H1 (cell line): ENCODE data around the gene TXNDC16. TPM values are rescaled to one million over a fixed set of nuclear protein-coding genes. Genes with fewer than 3 reads are reported as not detected.

Experiments used
- CTCF ChIA-PET: fragments of 300-600 bp; sonication (Branson Sonifier 250); formaldehyde crosslinking; loops from one replicate; lab custom pipeline; 2021; ENCODE audit not compliant: partially characterized antibody; lab: Charles Lee
- POLR2A ChIA-PET: fragments of 300-600 bp; sonication (Branson Sonifier 250); formaldehyde crosslinking; loops from one replicate; lab custom pipeline; 2021; ENCODE audit warnings: inconsistent platforms; ENCODE audit not compliant: partially characterized antibody; lab: Charles Lee
- DNase-seq, 2 experiments: peaks; one replicate each; pipeline versions ENCODE4 v3.0.0 to v3.0.0-alpha.2; 2010 to 2022; ENCODE audit warnings: low spot score in 2 of 2, low read depth in 1 of 2, mixed read lengths in 1 of 2
- FAIRE-seq: peaks from 2 replicates; lab custom pipeline; 2011; peaks lifted over from hg19 to GRCh38; lab: Jason Lieb, UNC
- H2AFZ ChIP-seq: 2 replicates; pipeline ENCODE4 v1.8.1; 2012; ENCODE audit warnings: low read length, inconsistent platforms
- H2AK5ac ChIP-seq: 2 replicates; pipeline ENCODE4 v1.6.1; 2013; ENCODE audit warnings: low read depth, low read length
- H2BK120ac ChIP-seq: replicated peaks from 2 replicates; pipeline ENCODE3; 2013; ENCODE audit warnings: low read depth, low read length, inconsistent platforms
- H2BK12ac ChIP-seq: 2 replicates; pipeline ENCODE4 v1.6.1; 2013; ENCODE audit warnings: low read depth, low read length
- H2BK15ac ChIP-seq: 2 replicates; pipeline ENCODE4 v1.6.1; 2013; ENCODE audit warnings: low read length
- H2BK20ac ChIP-seq: 2 replicates; pipeline ENCODE4 v1.6.1; 2013; ENCODE audit warnings: low read length
- H2BK5ac ChIP-seq: 2 replicates; pipeline ENCODE4 v1.6.1; 2013; ENCODE audit warnings: low read depth, low read length
- H3K14ac ChIP-seq: 2 replicates; pipeline ENCODE4 v1.6.1; 2013; ENCODE audit warnings: inconsistent platforms; ENCODE audit not compliant: insufficient read length
- H3K18ac ChIP-seq: 2 replicates; pipeline ENCODE4 v1.6.1; 2013; ENCODE audit warnings: low read length; ENCODE audit errors: extremely low read depth
- H3K23ac ChIP-seq: 2 replicates; pipeline ENCODE4 v1.6.1; 2013; ENCODE audit warnings: inconsistent platforms; ENCODE audit not compliant: insufficient read length
- H3K23me2 ChIP-seq: 2 replicates; pipeline ENCODE4 v1.6.1; 2013; ENCODE audit warnings: low read depth, low read length
- H3K27ac ChIP-seq: 2 replicates; pipeline ENCODE4 v1.6.1; 2011; ENCODE audit warnings: low read depth, low read length, inconsistent platforms
- H3K27me3 ChIP-seq, 4 experiments: replicated peaks in 1 of 4; 1 replicate in 1 of 4; 2 replicates in 3 of 4; pipeline versions ENCODE4 v1.6.1 to v1.8.1; 2011 to 2013; ENCODE audit warnings: low read length in 3 of 4, mild to moderate bottlenecking in 3 of 4, inconsistent platforms in 2 of 4, mixed read lengths in 2 of 4, moderate library complexity in 1 of 4; ENCODE audit not compliant: control insufficient read depth in 3 of 4, insufficient read depth in 3 of 4; ENCODE audit errors: extremely low read depth in 1 of 4
- H3K36me3 ChIP-seq, 4 experiments: 2 replicates each; pipeline versions ENCODE4 v1.6.1 to v1.8.1; 2011 to 2013; ENCODE audit warnings: mild to moderate bottlenecking in 4 of 4, low read length in 3 of 4, moderate library complexity in 2 of 4, control low read depth in 1 of 4, inconsistent platforms in 1 of 4; ENCODE audit not compliant: insufficient read depth in 4 of 4, control insufficient read depth in 2 of 4
- H3K4ac ChIP-seq: replicated peaks from 2 replicates; pipeline ENCODE3; 2013; ENCODE audit warnings: low read length, low read depth, mixed read lengths, inconsistent platforms; ENCODE audit not compliant: insufficient read length
- H3K4me1 ChIP-seq, 4 experiments: replicated peaks in 1 of 4; 1 replicate in 1 of 4; 2 replicates in 3 of 4; pipeline versions ENCODE4 v1.6.1 to v1.8.1; 2011 to 2013; ENCODE audit warnings: low read length in 3 of 4, inconsistent platforms in 2 of 4, mixed read lengths in 1 of 4; ENCODE audit not compliant: insufficient read depth in 4 of 4, control insufficient read depth in 3 of 4
- H3K4me2 ChIP-seq, 2 experiments: 2 replicates each; pipeline versions ENCODE4 v1.6.1 to v1.8.1; 2011 to 2013; ENCODE audit warnings: low read depth in 2 of 2, low read length in 2 of 2, control low read depth in 1 of 2, inconsistent platforms in 1 of 2, mild to moderate bottlenecking in 1 of 2; ENCODE audit not compliant: insufficient read depth in 1 of 2
- H3K4me3 ChIP-seq, 4 experiments: fragments of 200-600, 300-600 bp in 1 of 4; sonication (generic), shearing (Covaris generic), sonication (Bioruptor Twin) in 1 of 4; 2 replicates each; pipeline versions ENCODE4 v1.5.1 to v1.8.1; 2011 to 2016; ENCODE audit warnings: low read length in 4 of 4, low read depth in 3 of 4, control low read depth in 2 of 4, inconsistent platforms in 2 of 4, mild to moderate bottlenecking in 2 of 4, mixed read lengths in 1 of 4, moderate library complexity in 1 of 4; ENCODE audit not compliant: insufficient read depth in 2 of 4; ENCODE audit errors: extremely low read depth in 1 of 4
- H3K56ac ChIP-seq: replicated peaks from 2 replicates; pipeline ENCODE3; 2013; ENCODE audit warnings: low read depth, mild to moderate bottlenecking, mixed read lengths, low read length, inconsistent platforms; ENCODE audit not compliant: insufficient read length
- H3K79me1 ChIP-seq: 2 replicates; pipeline ENCODE4 v1.6.1; 2013; ENCODE audit warnings: low read depth, low read length, control low read depth
- H3K79me2 ChIP-seq, 2 experiments: 2 replicates each; pipeline versions ENCODE4 v1.6.1 to v1.8.1; 2012 to 2013; ENCODE audit warnings: low read length in 2 of 2, mild to moderate bottlenecking in 2 of 2, inconsistent platforms in 1 of 2; ENCODE audit not compliant: insufficient read depth in 2 of 2, control insufficient read depth in 1 of 2
- H3K9ac ChIP-seq, 4 experiments: replicated peaks in 1 of 4; 1 replicate in 1 of 4; 2 replicates in 3 of 4; pipeline versions ENCODE4 v1.6.1 to v1.8.1; 2011 to 2013; ENCODE audit warnings: low read depth in 3 of 4, low read length in 3 of 4, control low read depth in 2 of 4, mild to moderate bottlenecking in 2 of 4, moderate library complexity in 2 of 4, inconsistent platforms in 1 of 4; ENCODE audit errors: extremely low read depth in 1 of 4
- H3K9me3 ChIP-seq, 2 experiments: 2 replicates each; pipeline versions ENCODE4 v1.6.1 to v1.8.1; 2012 to 2013; ENCODE audit warnings: mild to moderate bottlenecking in 2 of 2, moderate library complexity in 2 of 2, control low read depth in 1 of 2, inconsistent platforms in 1 of 2, low read depth in 1 of 2, low read length in 1 of 2, mixed read lengths in 1 of 2; ENCODE audit not compliant: insufficient read depth in 2 of 2
- H4K20me1 ChIP-seq, 2 experiments: replicated peaks in 1 of 2; 2 replicates each; pipeline versions ENCODE3 to v1.8.1; 2011 to 2013; ENCODE audit warnings: inconsistent platforms in 2 of 2, low read length in 2 of 2, mild to moderate bottlenecking in 1 of 2; ENCODE audit not compliant: insufficient read depth in 2 of 2, control insufficient read depth in 1 of 2
- H4K5ac ChIP-seq: 2 replicates; pipeline ENCODE4 v1.6.1; 2013; ENCODE audit warnings: low read length, low read depth, mixed read lengths, inconsistent platforms; ENCODE audit not compliant: insufficient read length
- H4K8ac ChIP-seq: 2 replicates; pipeline ENCODE4 v1.8.0; 2013; ENCODE audit warnings: mild to moderate bottlenecking, moderate library complexity, low read length, inconsistent platforms; ENCODE audit not compliant: insufficient read depth; ENCODE audit errors: extremely low read depth
- H4K91ac ChIP-seq: replicated peaks from 2 replicates; pipeline ENCODE3; 2013; ENCODE audit warnings: low read length, mixed read lengths, inconsistent platforms; ENCODE audit not compliant: insufficient read length
- BRCA1 ChIP-seq: IDR thresholded peaks from 2 replicates; pipeline ENCODE4 v1.6.1; 2012; ENCODE audit warnings: low read depth, low read length, improper control_type of control experiment
- CEBPB ChIP-seq: IDR thresholded peaks from 2 replicates; pipeline ENCODE4 v1.6.1; 2012; ENCODE audit warnings: low read depth, low read length
- EZH2 ChIP-seq: fragments of 200-600 bp; sonication (generic); IDR thresholded peaks from 2 replicates; pipeline ENCODE4 v1.7.1; 2012; ENCODE audit warnings: low read depth, mild to moderate bottlenecking, moderate library complexity, low read length, inconsistent platforms; ENCODE audit not compliant: severe bottlenecking
- NANOG ChIP-seq: IDR thresholded peaks from 2 replicates; pipeline ENCODE4 v1.6.1; 2011; ENCODE audit warnings: low read length, low read depth, mild to moderate bottlenecking, inconsistent platforms; ENCODE audit not compliant: insufficient read depth, poor library complexity, severe bottlenecking
- POLR2A ChIP-seq, 2 experiments: IDR thresholded peaks; 1 replicate in 1 of 2; 2 replicates in 1 of 2; pipeline ENCODE4 v1.6.1; 2011; ENCODE audit warnings: low read depth in 2 of 2, low read length in 2 of 2, mild to moderate bottlenecking in 2 of 2; ENCODE audit errors: control extremely low read depth in 1 of 2
- POLR2AphosphoS5 ChIP-seq: IDR thresholded peaks from 2 replicates; pipeline ENCODE4 v1.6.1; 2011; ENCODE audit warnings: low read depth, low read length
- RNF2 ChIP-seq: fragments of 200-900, 300-1000 bp; sonication (generic); IDR thresholded peaks from 2 replicates; pipeline ENCODE4 v1.7.1; 2016; ENCODE audit warnings: borderline replicate concordance, low read depth, mild to moderate bottlenecking, antibody characterized with exemption, low read length; ENCODE audit not compliant: poor library complexity, severe bottlenecking; ENCODE audit errors: missing control alignments
- TCF12 ChIP-seq: IDR thresholded peaks from 2 replicates; pipeline ENCODE4 v1.6.1; 2011; ENCODE audit warnings: low read depth, mild to moderate bottlenecking, low read length
- TEAD4 ChIP-seq: IDR thresholded peaks from 2 replicates; pipeline ENCODE4 v1.6.1; 2012; ENCODE audit warnings: low read depth, low read length, inconsistent platforms, mixed read lengths
- WGBS, 2 experiments: shearing (Covaris generic) in 1 of 2; methylation state at CpG; one replicate each; pipeline versions ENCODE4 v1.1.6 to v1.1.7; 2013 to 2015; ENCODE audit warnings: low lambda C conversion rate in 2 of 2, mixed read lengths in 2 of 2, inconsistent platforms in 1 of 2, low coverage in 1 of 2, missing lambda C conversion rate in 1 of 2; ENCODE audit not compliant: insufficient replicate concordance in 2 of 2, insufficient coverage in 1 of 2, insufficient read length in 1 of 2; ENCODE audit errors: extremely low coverage in 1 of 2, missing lambda C conversion rate in 1 of 2; 5-methylcytosine and 5-hydroxymethylcytosine counted together
- polyA plus RNA-seq, 7 experiments: library from polyadenylated mRNA; depleted of rRNA in 3 of 7; stranded (reverse) in 5 of 7; unstranded in 2 of 7; fragments of >200 nt in 5 of 7; fragments of 200-250 nt in 2 of 7; gene quantifications; 1 replicate in 5 of 7; 2 replicates in 1 of 7; 4 replicates in 1 of 7; pipeline versions ENCODE4 v1.2.1 to v1.2.3, GENCODE V29; 2011 to 2013; ENCODE audit warnings: missing spikeins in 2 of 7, mixed read lengths in 2 of 7
- total RNA-seq: library from RNA; stranded (reverse); fragmentation: NEBNext Ultra II Directional; extraction: Animal tissue kit (Norgen Biotek cat#: 25700); gene quantifications from 2 replicates; pipeline ENCODE4 v1.2.1, GENCODE V29; 2021
- TF ChIP-seq, protein P1 (sequence below): IDR thresholded peaks from 2 replicates; pipeline ENCODE4 v1.6.1; 2012; ENCODE audit warnings: inconsistent platforms
- TF ChIP-seq, protein P2 (sequence below): IDR thresholded peaks from 2 replicates; pipeline ENCODE4 v1.6.1; 2011; ENCODE audit warnings: low read length, improper control_type of control experiment

Gene TXNDC16
- total and polyA plus RNA-seq, 2 of the 8 experiments (the other 6 are each of a cell fraction or from before 2014, with no cell fraction given), result 6.7 to 14.3 TPM

GRCh38 chr14:52514046-52514811 lies 38.1 kb downstream of the TXNDC16 start:
- no peak overlapping the region for H3K4me2 ChIP-seq
- CTCF ChIA-PET, result no interaction called here
- H4K8ac ChIP-seq, result no peak overlapping the region
- no peaks in the 10 kb centered on the region for H3K79me1 ChIP-seq
- no peak overlapping the region for H3K56ac ChIP-seq
- FAIRE-seq (no peak), DNase-seq (no peak)
- no peaks in the 10 kb centered on the region for H3K79me2 ChIP-seq
- no peak overlapping the region for H3K4ac ChIP-seq
- H3K27ac ChIP-seq, result no peak overlapping the region
- no peak overlapping the region for H3K4me3 ChIP-seq
- H2BK15ac ChIP-seq, result no peak overlapping the region
- H3K23me2 ChIP-seq, result no peaks in the 10 kb centered on the region
- H3K9ac ChIP-seq, result no peak overlapping the region
- no peak overlapping the region for H2BK20ac ChIP-seq
- 80% methylated on average over 4 of the region's 4 CpGs; no CpG with 5 or more reads in 1 of the 2 experiments for WGBS, 2 experiments
- H2AFZ ChIP-seq, result no peak overlapping the region
- H3K18ac ChIP-seq, result no peak overlapping the region
- H2BK12ac ChIP-seq, result no peak overlapping the region
- H3K27me3 ChIP-seq, result no peaks in the 10 kb centered on the region
- H3K23ac ChIP-seq, result no peak overlapping the region
- H3K4me1 ChIP-seq, result peaks cover 0 to 3% (median 1%) of the 10 kb centered on the region in 4 experiments; a peak in 2 of 7 replicates
- no peak overlapping the region for H2BK120ac ChIP-seq
- no peak overlapping the region for H4K91ac ChIP-seq
- POLR2A ChIA-PET, result no interaction called here
- H2AK5ac ChIP-seq, result no peak overlapping the region
- H4K20me1 ChIP-seq, result no peaks in the 10 kb centered on the region
- H2BK5ac ChIP-seq, result no peak overlapping the region
- no peak overlapping the region for H4K5ac ChIP-seq
- H3K9me3 ChIP-seq, result no peaks in the 10 kb centered on the region
- H3K36me3 ChIP-seq, result no peaks in the 10 kb centered on the region; a peak in 1 of 8 replicates
- no peak overlapping the region for H3K14ac ChIP-seq
- TF ChIP-seq CEBPB (no peak), POLR2AphosphoS5 (no peak), BRCA1 (no peak), RNF2 (no peak), POLR2A (IDR thresholded peaks at IDR 0.05; ENCODE audit: control extremely low read depth in 1 of 2, low read depth in 2 of 2, low read length in 2 of 2) (no peak), TEAD4 (no peak), EZH2 (no peak), NANOG (no peak), TCF12 (no peak)
- TF ChIP-seq, protein P1, sequence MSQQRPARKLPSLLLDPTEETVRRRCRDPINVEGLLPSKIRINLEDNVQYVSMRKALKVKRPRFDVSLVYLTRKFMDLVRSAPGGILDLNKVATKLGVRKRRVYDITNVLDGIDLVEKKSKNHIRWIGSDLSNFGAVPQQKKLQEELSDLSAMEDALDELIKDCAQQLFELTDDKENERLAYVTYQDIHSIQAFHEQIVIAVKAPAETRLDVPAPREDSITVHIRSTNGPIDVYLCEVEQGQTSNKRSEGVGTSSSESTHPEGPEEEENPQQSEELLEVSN, result no peak
- TF ChIP-seq, protein P2, sequence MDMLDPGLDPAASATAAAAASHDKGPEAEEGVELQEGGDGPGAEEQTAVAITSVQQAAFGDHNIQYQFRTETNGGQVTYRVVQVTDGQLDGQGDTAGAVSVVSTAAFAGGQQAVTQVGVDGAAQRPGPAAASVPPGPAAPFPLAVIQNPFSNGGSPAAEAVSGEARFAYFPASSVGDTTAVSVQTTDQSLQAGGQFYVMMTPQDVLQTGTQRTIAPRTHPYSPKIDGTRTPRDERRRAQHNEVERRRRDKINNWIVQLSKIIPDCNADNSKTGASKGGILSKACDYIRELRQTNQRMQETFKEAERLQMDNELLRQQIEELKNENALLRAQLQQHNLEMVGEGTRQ, result no peak
